SK-N-MC (cell line): ENCODE data around the gene NKAP.

Experiments
- EZH2 ChIP-seq: fragments of 200-600 bp; sonication (generic); IDR thresholded peaks from one replicate; pipeline ENCODE4 v1.6.1; 2017; ENCODE audit warnings: antibody characterized with exemption
- FOXP2 ChIP-seq: optimal IDR thresholded peaks from 2 replicates; pipeline ENCODE3; 2011; ENCODE audit warnings: mild to moderate bottlenecking, moderate library complexity; ENCODE audit not compliant: insufficient read depth; ENCODE audit errors: extremely low read length, control extremely low read depth
- POLR2AphosphoS5 ChIP-seq: IDR thresholded peaks from 2 replicates; pipeline ENCODE4 v1.6.1; 2012; ENCODE audit warnings: mild to moderate bottlenecking, low read depth, low read length, borderline replicate concordance

- no peak for TF ChIP-seq POLR2AphosphoS5
- TF ChIP-seq EZH2: no peak
- no peak for TF ChIP-seq FOXP2
Measured at GRCh38 chrX:119984652-119985051, 41.1 kb upstream of the NKAP start.
